PC-9 (cell line): ENCODE results near the gene NELL1. TPM values are rescaled to one million over a fixed set of nuclear protein-coding genes. Genes with fewer than 3 reads are reported as not detected.

Experiments used
- BruUV-seq: library from RNA; stranded (reverse); fragments of 400-500 nt; replicated peaks from 2 replicates; lab custom pipeline; 2021; lab: Mats Ljungman, UMichigan
- CTCF ChIA-PET: fragments of 300-600 bp; sonication (Branson Sonifier 250); formaldehyde crosslinking; loops from one replicate; lab custom pipeline; 2022; ENCODE audit warnings: antibody characterized with exemption; lab: Charles Lee
- POLR2A ChIA-PET: fragments of 300-600 bp; sonication (Branson Sonifier 250); formaldehyde crosslinking; loops from one replicate; lab custom pipeline; 2022; ENCODE audit warnings: antibody characterized with exemption; ENCODE audit not compliant: unreplicated experiment; lab: Charles Lee
- DNase-seq, 2 experiments: peaks; one replicate each; pipeline versions ENCODE4 v3.0.0 to v3.0.0-alpha.2; 2015 to 2022; ENCODE audit warnings: mixed read lengths in 1 of 2
- H2AFZ ChIP-seq: fragments of 200-600 bp; sonication (generic); 2 replicates; pipeline ENCODE4 v1.8.1; 2017; ENCODE audit warnings: antibody characterized with exemption
- H3F3A ChIP-seq: fragments of 200-600 bp; sonication (generic); 2 replicates; pipeline ENCODE4 v1.8.1; 2017; ENCODE audit warnings: antibody characterized with exemption, mild to moderate bottlenecking, low read depth; ENCODE audit not compliant: insufficient read depth
- H3K27ac ChIP-seq: fragments of 200-600 bp; sonication (generic); 2 replicates; pipeline ENCODE4 v1.6.1; 2016; ENCODE audit warnings: mixed run types
- H3K27me3 ChIP-seq: fragments of 200-600 bp; sonication (generic); 2 replicates; pipeline ENCODE4 v1.6.1; 2016; ENCODE audit warnings: low read depth, mixed run types; ENCODE audit not compliant: insufficient read depth
- H3K36me3 ChIP-seq: fragments of 200-600 bp; sonication (generic); 2 replicates; pipeline ENCODE4 v1.6.1; 2016; ENCODE audit warnings: low read depth, mixed run types
- H3K4me1 ChIP-seq: fragments of 200-600 bp; sonication (generic); replicated peaks from 2 replicates; pipeline ENCODE4 v1.6.1; 2016; ENCODE audit warnings: mixed run types; ENCODE audit not compliant: insufficient read depth
- H3K4me2 ChIP-seq: fragments of 200-600 bp; sonication (generic); 2 replicates; pipeline ENCODE4 v1.6.1; 2017; ENCODE audit warnings: mixed run types
- H3K4me3 ChIP-seq: fragments of 200-600 bp; sonication (generic); 2 replicates; pipeline ENCODE4 v1.6.1; 2016; ENCODE audit warnings: mixed run types
- H3K79me2 ChIP-seq: fragments of 200-600 bp; sonication (generic); 2 replicates; pipeline ENCODE4 v1.6.1; 2017; ENCODE audit warnings: low read depth, mixed run types
- H3K9me2 ChIP-seq: fragments of 200-600 bp; sonication (generic); 2 replicates; pipeline ENCODE4 v1.8.1; 2017; ENCODE audit warnings: mild to moderate bottlenecking; ENCODE audit not compliant: insufficient read depth
- H3K9me3 ChIP-seq: fragments of 200-600 bp; sonication (generic); 2 replicates; pipeline ENCODE4 v1.8.1; 2016; ENCODE audit warnings: low read depth; ENCODE audit not compliant: insufficient read depth
- H4K20me1 ChIP-seq: fragments of 200-600 bp; sonication (generic); 2 replicates; pipeline ENCODE4 v1.8.1; 2017; ENCODE audit not compliant: insufficient read depth
- EZH2 ChIP-seq: fragments of 200-600 bp; sonication (generic); IDR thresholded peaks from 2 replicates; pipeline ENCODE4 v1.8.0; 2017; ENCODE audit warnings: antibody characterized with exemption, low read depth
- intact Hi-C: fragments of 100-400 bp; cut with micrococcal nuclease; formaldehyde crosslinking; loops from one replicate; pipeline ENCODE4 v1.10.0; 2022; ENCODE audit not compliant: unreplicated experiment
- total RNA-seq: library from RNA; stranded (reverse); gene quantifications from 2 replicates; pipeline ENCODE4 v1.2.3, GENCODE V29; 2021
- TF ChIP-seq, protein P1 (sequence below): fragments of 200-600 bp; sonication (generic); conservative IDR thresholded peaks from 2 replicates; pipeline ENCODE4 v1.6.1; 2017; ENCODE audit warnings: mixed run types, antibody characterized with exemption, mild to moderate bottlenecking, moderate library complexity

Gene NELL1
- total RNA-seq, 1 experiment from 2014 or later: not detected

GRCh38 chr11:20771026-20771425, 101.6 kb downstream of the NELL1 start:
- H3K36me3 ChIP-seq: no peaks in the 10 kb centered on the region
- no peak overlapping the region for H3K4me3 ChIP-seq
- DNase-seq: no peak
- H3K9me3 ChIP-seq: no peaks in the 10 kb centered on the region
- H2AFZ ChIP-seq: no peak overlapping the region
- POLR2A ChIA-PET: no interaction called here
- H3F3A ChIP-seq: no peaks in the 10 kb centered on the region
- H3K9me2 ChIP-seq: no peaks in the 10 kb centered on the region
- intact Hi-C loops: no loop called here
- H3K27ac ChIP-seq: no peak overlapping the region
- no TSS peak for BruUV-seq
- no peak for TF ChIP-seq EZH2
- TF ChIP-seq, protein P1, sequence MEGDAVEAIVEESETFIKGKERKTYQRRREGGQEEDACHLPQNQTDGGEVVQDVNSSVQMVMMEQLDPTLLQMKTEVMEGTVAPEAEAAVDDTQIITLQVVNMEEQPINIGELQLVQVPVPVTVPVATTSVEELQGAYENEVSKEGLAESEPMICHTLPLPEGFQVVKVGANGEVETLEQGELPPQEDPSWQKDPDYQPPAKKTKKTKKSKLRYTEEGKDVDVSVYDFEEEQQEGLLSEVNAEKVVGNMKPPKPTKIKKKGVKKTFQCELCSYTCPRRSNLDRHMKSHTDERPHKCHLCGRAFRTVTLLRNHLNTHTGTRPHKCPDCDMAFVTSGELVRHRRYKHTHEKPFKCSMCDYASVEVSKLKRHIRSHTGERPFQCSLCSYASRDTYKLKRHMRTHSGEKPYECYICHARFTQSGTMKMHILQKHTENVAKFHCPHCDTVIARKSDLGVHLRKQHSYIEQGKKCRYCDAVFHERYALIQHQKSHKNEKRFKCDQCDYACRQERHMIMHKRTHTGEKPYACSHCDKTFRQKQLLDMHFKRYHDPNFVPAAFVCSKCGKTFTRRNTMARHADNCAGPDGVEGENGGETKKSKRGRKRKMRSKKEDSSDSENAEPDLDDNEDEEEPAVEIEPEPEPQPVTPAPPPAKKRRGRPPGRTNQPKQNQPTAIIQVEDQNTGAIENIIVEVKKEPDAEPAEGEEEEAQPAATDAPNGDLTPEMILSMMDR: no peak
- no peak overlapping the region for H3K4me2 ChIP-seq
- H3K4me1 ChIP-seq: no peaks in the 10 kb centered on the region
- H4K20me1 ChIP-seq: no peaks in the 10 kb centered on the region
- no peaks in the 10 kb centered on the region for H3K79me2 ChIP-seq
- H3K27me3 ChIP-seq: no peaks in the 10 kb centered on the region
- CTCF ChIA-PET: no interaction called here

GRCh38 chr11:20771681-20772080, 102.3 kb downstream of the NELL1 start:
- no peaks in the 10 kb centered on the region for H4K20me1 ChIP-seq
- H3K9me2 ChIP-seq: no peaks in the 10 kb centered on the region
- DNase-seq: no peak
- H3F3A ChIP-seq: no peaks in the 10 kb centered on the region
- no TSS peak for BruUV-seq
- H3K36me3 ChIP-seq: no peaks in the 10 kb centered on the region
- TF ChIP-seq EZH2: no peak
- TF ChIP-seq, protein P1: no peak
- no peak overlapping the region for H3K27ac ChIP-seq
- H3K79me2 ChIP-seq: no peaks in the 10 kb centered on the region
- CTCF ChIA-PET: no interaction called here
- no peak overlapping the region for H3K4me2 ChIP-seq
- no peaks in the 10 kb centered on the region for H3K27me3 ChIP-seq
- no peak overlapping the region for H2AFZ ChIP-seq
- no peaks in the 10 kb centered on the region for H3K4me1 ChIP-seq
- H3K9me3 ChIP-seq: no peaks in the 10 kb centered on the region
- H3K4me3 ChIP-seq: no peak overlapping the region
- POLR2A ChIA-PET: no interaction called here
- intact Hi-C loops: no loop called here

GRCh38 chr11:20775331-20775730, 105.9 kb downstream of the NELL1 start:
- no peak overlapping the region for H3K4me3 ChIP-seq
- H3K4me2 ChIP-seq: no peak overlapping the region
- no peak overlapping the region for H3K27ac ChIP-seq
- no peaks in the 10 kb centered on the region for H3K79me2 ChIP-seq
- POLR2A ChIA-PET: no interaction called here
- H2AFZ ChIP-seq: no peak overlapping the region
- H3F3A ChIP-seq: no peaks in the 10 kb centered on the region
- intact Hi-C loops: no loop called here
- H3K36me3 ChIP-seq: no peaks in the 10 kb centered on the region
- no peaks in the 10 kb centered on the region for H3K9me3 ChIP-seq
- H3K9me2 ChIP-seq: no peaks in the 10 kb centered on the region
- TF ChIP-seq, protein P1: no peak
- TF ChIP-seq EZH2: no peak
- DNase-seq: no peak
- H3K4me1 ChIP-seq: no peaks in the 10 kb centered on the region
- BruUV-seq: no TSS peak
- H3K27me3 ChIP-seq: no peaks in the 10 kb centered on the region
- H4K20me1 ChIP-seq: no peaks in the 10 kb centered on the region
- CTCF ChIA-PET: no interaction called here
